HG02870 (cell line): Measurements from ENCODE around the gene MTERF4.

Source experiments
- ATAC-seq: cut with Tn5 transposase; IDR thresholded peaks from one replicate; pipeline ENCODE4 v1.9.1; 2021; ENCODE audit warnings: mild to moderate bottlenecking, moderate library complexity; ENCODE audit not compliant: unreplicated experiment

Gene MTERF4, protein sequence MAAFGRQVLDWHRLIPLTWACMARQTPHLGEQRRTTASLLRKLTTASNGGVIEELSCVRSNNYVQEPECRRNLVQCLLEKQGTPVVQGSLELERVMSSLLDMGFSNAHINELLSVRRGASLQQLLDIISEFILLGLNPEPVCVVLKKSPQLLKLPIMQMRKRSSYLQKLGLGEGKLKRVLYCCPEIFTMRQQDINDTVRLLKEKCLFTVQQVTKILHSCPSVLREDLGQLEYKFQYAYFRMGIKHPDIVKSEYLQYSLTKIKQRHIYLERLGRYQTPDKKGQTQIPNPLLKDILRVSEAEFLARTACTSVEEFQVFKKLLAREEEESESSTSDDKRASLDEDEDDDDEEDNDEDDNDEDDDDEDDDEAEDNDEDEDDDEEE

GRCh38 chr2:241102239-241102803 lies at the start of gene MTERF4:
Gene MTERF4 (minus strand): TSS chr2:241102287. CDS start chr2:241102273, 14 bp downstream.
- peak; percentile 77 for ATAC-seq

GRCh38 chr2:241150660-241151530 lies 48.8 kb upstream of the MTERF4 start:
- ATAC-seq = peak; percentile 16

GRCh38 chr2:241149925-241150659 lies 48.0 kb upstream of the MTERF4 start, which contains the start of gene PPP1R7:
Gene PPP1R7 (plus strand): TSS chr2:241150467. CDS start chr2:241150496, 29 bp downstream.
- peak; percentile 62 for ATAC-seq

- ATAC-seq = peak; percentile 8
These were observed 47.5 kb upstream of the MTERF4 start for GRCh38 chr2:241149675-241149924.

- ATAC-seq = peak; percentile 72
These were observed 47.0 kb upstream of the MTERF4 start, which contains the start of gene PASK for GRCh38 chr2:241148891-241149674. Gene PASK (minus strand): TSS chr2:241149472. CDS start chr2:241143032, 6,440 bp downstream.

- ATAC-seq = no peak
These were observed 46.2 kb upstream of the MTERF4 start for GRCh38 chr2:241148239-241148638.

GRCh38 chr2:241147336-241147735 lies 45.2 kb upstream of the MTERF4 start:
- ATAC-seq = no peak

- ATAC-seq = no peak
These were observed 44.2 kb upstream of the MTERF4 start for GRCh38 chr2:241146286-241146685.

DNA sequence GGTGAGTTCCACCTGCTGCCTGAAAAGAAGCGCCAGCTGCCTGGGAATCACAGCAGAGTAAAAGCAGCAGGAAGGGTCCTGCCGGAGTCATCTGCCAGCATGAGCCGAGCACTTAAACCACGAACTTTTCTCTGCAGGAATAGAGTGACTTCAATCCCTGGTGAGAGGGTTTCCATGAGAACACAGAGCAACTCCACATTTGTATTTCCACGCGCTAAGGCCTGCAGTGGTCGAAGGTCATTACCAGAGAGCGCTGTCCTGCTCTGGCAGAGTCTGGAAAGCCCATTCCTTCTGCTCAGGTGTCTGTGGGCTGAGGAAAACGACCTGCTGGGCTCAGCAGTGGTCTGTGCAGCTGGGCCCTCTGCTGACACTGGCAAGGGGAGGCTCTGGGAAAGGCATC lies 40.5 kb upstream of the MTERF4 start:
- ATAC-seq = no peak

DNA sequence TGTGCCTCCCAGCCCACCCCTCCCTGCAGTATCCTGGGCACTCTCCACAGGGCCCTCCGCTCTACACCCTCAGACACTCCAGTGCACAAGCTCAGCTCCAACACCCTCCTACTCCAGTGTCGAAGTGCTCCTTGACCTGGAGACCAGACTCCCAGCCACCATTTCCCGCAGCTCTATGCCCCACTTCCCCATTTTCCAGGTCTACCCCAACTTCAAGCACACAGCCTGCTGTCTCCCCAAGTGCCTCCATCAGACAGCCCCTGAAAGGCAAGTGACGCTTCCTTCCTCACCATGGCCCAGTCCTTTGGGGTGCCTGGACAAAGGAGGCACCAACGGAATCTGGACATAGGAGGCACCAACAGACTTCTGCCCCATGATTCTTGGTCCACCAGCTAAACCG lies 40.0 kb upstream of the MTERF4 start:
- no peak for ATAC-seq

DNA sequence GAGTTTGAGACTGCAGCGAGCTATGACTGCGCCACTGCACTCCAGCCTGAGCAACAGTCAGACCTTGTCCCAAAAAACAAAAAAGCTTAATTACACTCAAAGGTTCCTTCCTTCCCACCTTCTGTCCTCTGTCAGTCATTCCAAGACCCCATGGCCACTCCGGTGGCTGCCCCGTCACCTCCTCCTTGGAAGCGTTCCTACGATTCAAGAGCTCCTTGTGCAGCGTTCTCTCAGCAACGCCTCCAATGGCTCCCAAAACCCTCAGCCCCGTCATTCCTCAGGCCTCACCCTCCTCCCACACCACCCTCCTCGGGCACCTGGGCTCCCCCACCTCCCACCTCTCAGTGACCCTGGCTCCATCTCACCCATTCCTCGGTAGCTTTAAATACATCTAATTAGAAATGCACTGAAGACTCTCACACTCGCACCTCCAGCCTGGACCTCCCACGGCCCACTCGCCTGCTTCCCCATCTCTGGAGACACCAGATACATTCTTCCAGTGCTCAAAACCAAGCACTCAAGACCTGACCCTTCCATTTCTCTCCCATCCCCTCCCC lies 39.2 kb upstream of the MTERF4 start:
- ATAC-seq = no peak

DNA sequence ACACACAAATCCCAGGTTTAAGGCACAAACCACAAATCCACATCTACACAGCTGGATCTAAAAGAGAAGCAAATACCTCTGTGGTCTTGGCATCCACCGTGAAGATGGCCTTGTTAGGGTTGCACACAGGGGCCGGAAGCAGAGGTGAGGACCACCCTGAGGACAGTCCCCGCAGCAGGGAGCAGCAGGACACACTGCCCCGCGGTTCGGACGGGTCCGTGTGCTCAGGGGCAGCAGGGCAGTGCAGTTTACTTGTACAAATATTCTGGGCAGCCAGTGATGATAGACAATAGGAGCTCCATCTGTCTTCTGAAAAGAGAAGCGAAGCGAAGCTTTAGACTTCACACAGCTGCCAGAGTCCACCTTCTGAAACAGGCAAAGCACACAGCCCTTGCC lies 38.4 kb upstream of the MTERF4 start:
- ATAC-seq = no peak

- no peak for ATAC-seq
These were observed 37.7 kb upstream of the MTERF4 start for GRCh38 chr2:241139531-241140444.

GRCh38 chr2:241138471-241138870 lies 36.4 kb upstream of the MTERF4 start:
- no peak for ATAC-seq

- ATAC-seq = no peak
These were observed 35.4 kb upstream of the MTERF4 start for GRCh38 chr2:241137276-241138190.

DNA sequence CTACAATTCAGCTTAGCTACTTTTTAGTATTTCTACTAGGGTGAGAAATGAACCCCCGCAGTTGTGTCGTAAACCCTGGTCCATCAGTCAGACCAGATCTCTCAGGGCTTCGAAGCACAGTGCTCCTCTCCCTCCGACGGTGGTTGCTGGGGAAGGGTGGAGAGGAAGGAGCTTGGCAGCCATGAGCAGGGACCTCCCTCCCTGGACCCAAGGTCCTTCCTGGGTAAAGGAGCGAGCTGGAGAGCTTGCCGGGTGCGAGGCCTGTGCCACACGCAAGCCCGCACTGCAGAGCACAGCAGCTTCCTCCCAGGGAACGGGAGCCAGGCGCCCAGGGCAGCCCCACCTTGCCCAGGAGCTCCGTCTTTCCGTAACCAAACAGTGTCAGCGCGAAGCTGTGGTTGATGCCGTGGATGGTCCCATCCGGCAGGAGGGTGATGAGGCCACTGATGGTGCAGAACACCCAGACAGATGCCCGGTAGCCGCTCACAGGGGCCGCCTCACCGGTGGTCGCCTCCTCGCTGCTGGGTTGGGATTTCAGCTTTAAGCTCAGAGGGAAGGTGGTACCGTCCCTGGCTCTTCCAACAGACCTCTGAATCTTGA lies 34.7 kb upstream of the MTERF4 start:
- no peak for ATAC-seq

- no peak for ATAC-seq
These were observed 34.1 kb upstream of the MTERF4 start for GRCh38 chr2:241136191-241136590.
